HepG2 (cell line): ENCODE results near the gene SCMH1. TPM values are rescaled to one million over a fixed set of nuclear protein-coding genes. Genes with fewer than 3 reads are reported as not detected.

Experiments
- ATAC-seq: fragments of 200-7000 bp; cut with Tn5 transposase; 3 replicates; pipeline ENCODE4 v1.9.1; 2020; ENCODE audit warnings: mild to moderate bottlenecking, moderate library complexity
- BruUV-seq: library from RNA; stranded (reverse); fragments of 400-500 nt; replicated peaks from 2 replicates; lab custom pipeline; 2021; lab: Mats Ljungman, UMichigan
- CTCF ChIA-PET: fragments of 300-600 bp; formaldehyde crosslinking; extraction: SDS; loops from one replicate; lab custom pipeline; 2021; ENCODE audit warnings: low total read pairs, inconsistent platforms, low intra/inter-chr PET ratio; lab: Yijun Ruan, JAX
- POLR2A ChIA-PET: fragments of 350-600 bp; sonication (Branson Sonifier 250); formaldehyde crosslinking; loops from one replicate; lab custom pipeline; 2020; ENCODE audit warnings: antibody characterized with exemption, inconsistent platforms; lab: Yijun Ruan, JAX
- DNase-seq: peaks from one replicate; pipeline ENCODE4 v3.0.0-alpha.2; 2015; ENCODE audit warnings: low spot score
- FAIRE-seq: peaks from 3 replicates; lab custom pipeline; 2011; peaks lifted over from hg19 to GRCh38; lab: Jason Lieb, UNC
- H2AFZ ChIP-seq: one replicate; pipeline ENCODE4 v1.6.1; 2011; ENCODE audit warnings: low read length, inconsistent platforms
- H3K27ac ChIP-seq: fragments of 300-600 bp; 3 replicates; pipeline ENCODE4 v1.8.0; 2011; ENCODE audit warnings: mixed run types, mild to moderate bottlenecking, mixed read lengths, low read length, inconsistent platforms; ENCODE audit not compliant: insufficient read depth; ENCODE audit errors: extremely low read length
- H3K27me3 ChIP-seq, 2 experiments: fragments of 200-600 bp in 1 of 2; 2 replicates in 1 of 2; 3 replicates in 1 of 2; pipeline versions ENCODE4 v1.6.0 to v1.8.0; 2011; ENCODE audit warnings: low read length in 2 of 2, mild to moderate bottlenecking in 2 of 2, moderate library complexity in 2 of 2, inconsistent platforms in 1 of 2; ENCODE audit not compliant: insufficient read depth in 2 of 2, control insufficient read depth in 1 of 2
- H3K36me3 ChIP-seq, 2 experiments: fragments of 200-600 bp in 1 of 2; replicated peaks in 1 of 2; 2 replicates in 1 of 2; 3 replicates in 1 of 2; pipeline versions ENCODE4 v1.5.1 to v1.8.0; 2011; ENCODE audit warnings: low read length in 2 of 2, inconsistent platforms in 1 of 2; ENCODE audit not compliant: insufficient read depth in 2 of 2, control insufficient read depth in 1 of 2
- H3K4me1 ChIP-seq: 2 replicates; pipeline ENCODE4 v1.5.1; 2012; ENCODE audit warnings: low read length, inconsistent platforms; ENCODE audit not compliant: insufficient read depth
- H3K4me2 ChIP-seq: 2 replicates; pipeline ENCODE4 v1.6.0; 2011; ENCODE audit warnings: low read depth, low read length, inconsistent platforms
- H3K4me3 ChIP-seq, 3 experiments: fragments of 200-600 bp in 1 of 3; sonication (generic), shearing (Covaris generic) in 1 of 3; replicated peaks in 1 of 3; 2 replicates each; pipeline ENCODE4 v1.5.1; 2011 to 2016; ENCODE audit warnings: low read length in 3 of 3, inconsistent platforms in 2 of 3, low read depth in 2 of 3, mild to moderate bottlenecking in 2 of 3, control low read depth in 1 of 3, mixed read lengths in 1 of 3; ENCODE audit not compliant: insufficient read depth in 1 of 3
- H3K79me2 ChIP-seq: one replicate; pipeline ENCODE4 v1.6.1; 2011; ENCODE audit warnings: low read length, inconsistent platforms; ENCODE audit not compliant: insufficient read depth
- H3K9ac ChIP-seq: 2 replicates; pipeline ENCODE4 v1.6.0; 2011; ENCODE audit warnings: mild to moderate bottlenecking, low read depth, low read length, inconsistent platforms; ENCODE audit not compliant: insufficient read depth
- H3K9me3 ChIP-seq: 2 replicates; pipeline ENCODE4 v1.5.1; 2012; ENCODE audit warnings: mild to moderate bottlenecking, low read length
- H4K20me1 ChIP-seq: 2 replicates; pipeline ENCODE4 v1.6.0; 2011; ENCODE audit warnings: inconsistent platforms, mild to moderate bottlenecking, low read length, moderate library complexity; ENCODE audit not compliant: insufficient read depth
- CHD4 ChIP-seq: fragments of 200-600 bp; sonication (generic); IDR thresholded peaks from 2 replicates; pipeline ENCODE4 v1.7.0; 2017; ENCODE audit warnings: mild to moderate bottlenecking, low read length, borderline replicate concordance
- DR1 ChIP-seq: sonication (generic); formaldehyde crosslinking; IDR thresholded peaks from 2 replicates; pipeline ENCODE4 v1.8.0; 2021; ENCODE audit warnings: mild to moderate bottlenecking, missing genetic modification reagents, inconsistent platforms
- GATA4 ChIP-seq: sonication (generic); IDR thresholded peaks from 2 replicates; pipeline ENCODE4 v1.6.1; 2016; ENCODE audit warnings: antibody characterized with exemption, low read depth, borderline replicate concordance
- GTF3A ChIP-seq: sonication (generic); formaldehyde crosslinking; conservative IDR thresholded peaks from 2 replicates; pipeline ENCODE4 v1.4.0; 2020; ENCODE audit warnings: mild to moderate bottlenecking, missing genetic modification reagents
- LRRFIP1 ChIP-seq: sonication (generic); formaldehyde crosslinking; conservative IDR thresholded peaks from 2 replicates; pipeline ENCODE4 v1.4.0; 2020; ENCODE audit warnings: missing genetic modification reagents
- NCOA5 ChIP-seq: sonication (generic); formaldehyde crosslinking; IDR thresholded peaks from 2 replicates; pipeline ENCODE4 v1.4.0; 2020; ENCODE audit warnings: missing genetic modification reagents
- NONO ChIP-seq, 2 experiments: fragments of 450-650 bp in 1 of 2; sonication (generic) in 1 of 2; formaldehyde crosslinking in 1 of 2; IDR thresholded peaks in 1 of 2; conservative IDR thresholded peaks in 1 of 2; 2 replicates each; pipeline versions ENCODE4 v1.6.1 to v1.8.0; 2017 to 2022; ENCODE audit warnings: mild to moderate bottlenecking in 1 of 2, missing genetic modification reagents in 1 of 2, moderate library complexity in 1 of 2
- POLR2AphosphoS5 ChIP-seq: IDR thresholded peaks from 2 replicates; pipeline ENCODE4 v1.6.1; 2012; ENCODE audit warnings: low read depth, low read length
- SNRNP70 ChIP-seq: fragments of 200-400 bp; formaldehyde crosslinking; IDR thresholded peaks from 2 replicates; pipeline ENCODE4 v1.6.1; 2017; ENCODE audit warnings: mild to moderate bottlenecking, low read depth, low read length, moderate library complexity
- STAG1 ChIP-seq: sonication (generic); formaldehyde crosslinking; IDR thresholded peaks from 2 replicates; pipeline ENCODE4 v1.4.0; 2020; ENCODE audit warnings: missing genetic modification reagents
- TRIM24 ChIP-seq: sonication (generic); formaldehyde crosslinking; IDR thresholded peaks from 2 replicates; pipeline ENCODE4 v1.8.0; 2022; ENCODE audit warnings: mild to moderate bottlenecking, missing genetic modification reagents
- ZFP91 ChIP-seq: sonication (generic); formaldehyde crosslinking; IDR thresholded peaks from 2 replicates; pipeline ENCODE4 v1.9.0; 2022; ENCODE audit warnings: missing genetic modification reagents, mild to moderate bottlenecking, borderline replicate concordance
- ZNF335 ChIP-seq: sonication (generic); formaldehyde crosslinking; IDR thresholded peaks from 2 replicates; pipeline ENCODE4 v1.4.0; 2020; ENCODE audit warnings: missing genetic modification reagents
- ZNF350 ChIP-seq: sonication (generic); formaldehyde crosslinking; IDR thresholded peaks from 2 replicates; pipeline ENCODE4 v1.4.0; 2020; ENCODE audit warnings: mild to moderate bottlenecking, low read depth, missing genetic modification reagents, borderline replicate concordance
- ZNF605 ChIP-seq: sonication (generic); formaldehyde crosslinking; IDR thresholded peaks from 2 replicates; pipeline ENCODE4 v1.8.0; 2022; ENCODE audit warnings: mild to moderate bottlenecking, missing genetic modification reagents
- ZNF672 ChIP-seq: sonication (generic); formaldehyde crosslinking; IDR thresholded peaks from 2 replicates; pipeline ENCODE4 v1.8.1; 2022; ENCODE audit warnings: missing genetic modification reagents
- ZNF883 ChIP-seq: sonication (generic); formaldehyde crosslinking; IDR thresholded peaks from 2 replicates; pipeline ENCODE4 v1.5.1; 2020; ENCODE audit warnings: mild to moderate bottlenecking, missing genetic modification reagents; ENCODE audit errors: not compliant biosample characterization
- WGBS: methylation state at CpG from one replicate; pipeline ENCODE4 v1.1.6; 2017; ENCODE audit warnings: low lambda C conversion rate; 5-methylcytosine and 5-hydroxymethylcytosine counted together
- in situ Hi-C: cut with HindIII; loops from 2 replicates; pipeline ENCODE4 v1.10.0; 2017; ENCODE audit warnings: low pct_unique_long_range_greater_than_20kb; ENCODE audit not compliant: extremely low pct_ligation_motif_present
- intact Hi-C: fragments of 100-400 bp; cut with micrococcal nuclease; formaldehyde crosslinking; loops from one replicate; pipeline ENCODE4 v1.10.0; 2022; ENCODE audit not compliant: unreplicated experiment
- polyA plus RNA-seq, 8 experiments: library from polyadenylated mRNA; depleted of rRNA in 3 of 8; stranded (reverse) in 7 of 8; unstranded in 1 of 8; fragments of >200 nt; fragmentation: Illumina TruSeq in 4 of 8; extraction: Trizol in 4 of 8; gene quantifications; 2 replicates each; pipeline versions ENCODE4 v1.2.1 to v1.2.3, GENCODE V29; 2011 to 2016; ENCODE audit warnings: low read depth in 4 of 8, missing spikeins in 1 of 8, mixed read lengths in 1 of 8; ENCODE audit not compliant: insufficient read depth in 1 of 8
- total RNA-seq, 5 experiments: library from RNA; depleted of rRNA; stranded (reverse); fragments of >200 nt; fragmentation: Illumina TruSeq; extraction: Trizol; gene quantifications; 2 replicates each; pipeline ENCODE4 v1.2.3, GENCODE V29; 2016; ENCODE audit warnings: low read depth in 1 of 5

Gene SCMH1
- total and polyA plus RNA-seq, 2 of the 13 experiments (the other 11 are each of a cell fraction or from before 2014, with no cell fraction given), result 41.8 to 52.6 TPM

GRCh38 chr1:40986956-40987355, 255.2 kb downstream of the SCMH1 start:
- ATAC-seq, result peak; percentile 52
- no TSS peak for BruUV-seq
- no peaks in the 10 kb centered on the region for H3K9me3 ChIP-seq
- intact Hi-C loops (no loop called here), in situ Hi-C loops (no loop called here)
- DNase-seq, result no peak
- no peak for FAIRE-seq
- peaks cover 18% of the 10 kb centered on the region for H3K79me2 ChIP-seq
- H3K4me1 ChIP-seq, result peaks cover 75% of the 10 kb centered on the region
- WGBS, result 94% methylated on average over 1 of the region's 3 CpGs
- peak overlapping the region; percentile 26 for H3K27ac ChIP-seq
- no peaks in the 10 kb centered on the region for H3K27me3 ChIP-seq
- no peaks in the 10 kb centered on the region for H4K20me1 ChIP-seq
- no peak overlapping the region for H3K4me2 ChIP-seq
- TF ChIP-seq NONO (IDR thresholded peaks at IDR 0.05), result no peak
- TF ChIP-seq NONO (CRISPR knock-in tag; conservative IDR thresholded peaks at IDR 0.05), result no peak
- TF ChIP-seq STAG1, result no peak
- TF ChIP-seq GATA4, result no peak
- no peak for TF ChIP-seq LRRFIP1
- no peak for TF ChIP-seq CHD4
- no peak for TF ChIP-seq TRIM24 (CRISPR knock-in tag)
- TF ChIP-seq ZNF350 (CRISPR knock-in tag), result no peak
- no peak for TF ChIP-seq NCOA5 (CRISPR knock-in tag)
- TF ChIP-seq ZFP91, result no peak
- TF ChIP-seq DR1 (CRISPR knock-in tag), result no peak
- no peak for TF ChIP-seq SNRNP70
- TF ChIP-seq ZNF672 (CRISPR knock-in tag), result no peak
- TF ChIP-seq GTF3A (CRISPR knock-in tag), result no peak
- no peak for TF ChIP-seq ZNF883 (CRISPR knock-in tag)
- TF ChIP-seq ZNF335, result no peak
- TF ChIP-seq POLR2AphosphoS5, result no peak
- no peak for TF ChIP-seq ZNF605
- CTCF ChIA-PET, result no interaction called here
- no peak overlapping the region for H3K4me3 ChIP-seq
- POLR2A ChIA-PET, result interaction anchor here (1.1 kb wide), 1 partner anchor 255 kb away, joined by 3 read pairs; the partner anchor contains the start of gene SCMH1
- no peak overlapping the region for H3K9ac ChIP-seq
- no peak overlapping the region for H2AFZ ChIP-seq
- peaks cover 21 to 80% of the 10 kb centered on the region in 2 experiments for H3K36me3 ChIP-seq
